ENCODE results near the gene TEAD1.

TEAD1 gene

GRCh38 chr11:12667646-12668045 lies 6.6 kb upstream of the TEAD1 start:
- no peak for DNase-seq

GRCh38 chr11:12668166-12668565 lies 6.1 kb upstream of the TEAD1 start:
- DNase-seq, result no peak

GRCh38 chr11:12669930-12670329 lies 4.3 kb upstream of the TEAD1 start:
- DNase-seq, result no peak

- DNase-seq, result no peak
These were observed 2.9 kb upstream of the TEAD1 start for GRCh38 chr11:12671370-12671769.

GRCh38 chr11:12673601-12673923 lies 659 bp upstream of the TEAD1 start:
- DNase-seq, result no peak

- no peak for DNase-seq
These were observed 332 bp downstream of the TEAD1 start for GRCh38 chr11:12674571-12674935.

- peak; percentile 19 for DNase-seq
These were observed 895 bp downstream of the TEAD1 start for GRCh38 chr11:12674936-12675696.

- no peak for DNase-seq
These were observed 1.9 kb downstream of the TEAD1 start for GRCh38 chr11:12675951-12676711.

- DNase-seq, result no peak
These were observed 2.9 kb downstream of the TEAD1 start for GRCh38 chr11:12677131-12677530.

GRCh38 chr11:12678092-12678491 lies 3.9 kb downstream of the TEAD1 start:
- no peak for DNase-seq

GRCh38 chr11:12678991-12679390 lies 4.8 kb downstream of the TEAD1 start:
- DNase-seq, result no peak

GRCh38 chr11:12679471-12679870 lies 5.2 kb downstream of the TEAD1 start:
- DNase-seq, result no peak

- peak; percentile 81 for DNase-seq
These were observed 6.2 kb downstream of the TEAD1 start for GRCh38 chr11:12680246-12680939.

- no peak for DNase-seq
These were observed 6.7 kb downstream of the TEAD1 start for GRCh38 chr11:12680940-12681258.

GRCh38 chr11:12681466-12681865 lies 7.2 kb downstream of the TEAD1 start:
- no peak for DNase-seq

GRCh38 chr11:12682288-12682687 lies 8.1 kb downstream of the TEAD1 start:
- DNase-seq, result no peak

GRCh38 chr11:12682737-12683500 lies 8.7 kb downstream of the TEAD1 start:
- no peak for DNase-seq

- no peak for DNase-seq
These were observed 9.7 kb downstream of the TEAD1 start for GRCh38 chr11:12683874-12684273.

GRCh38 chr11:12684315-12684714 lies 10.1 kb downstream of the TEAD1 start:
- DNase-seq, result no peak

- no peak for DNase-seq
These were observed 10.6 kb downstream of the TEAD1 start for GRCh38 chr11:12684816-12685215.

GRCh38 chr11:12685229-12685628 lies 11.0 kb downstream of the TEAD1 start:
- no peak for DNase-seq

GRCh38 chr11:12686246-12687060 lies 12.2 kb downstream of the TEAD1 start:
- DNase-seq, result no peak

- DNase-seq, result no peak
These were observed 13.0 kb downstream of the TEAD1 start for GRCh38 chr11:12687216-12687623.

All from NCI-H774 (cell line).